Activated B cell treated with CpG ODN at 0.5 μM for 24 hours (primary cell): ENCODE results near the gene SERPINA7. TPM values are rescaled to one million over a fixed set of nuclear protein-coding genes. Genes with fewer than 3 reads are reported as not detected.
"Not testable (repeated sequence)": the region's sequence is repeated elsewhere in the genome, so short reads cannot be mapped to it uniquely, and the experiment has no call there.

ENCODE experiments used
- ATAC-seq: fragments of 200-7000 bp; cut with Tn5 transposase; one replicate; pipeline ENCODE4 v1.10.0; 2021; ENCODE audit warnings: low read depth, mild to moderate bottlenecking, moderate library complexity
- CTCF ChIA-PET: fragments of 350-600 bp; sonication (Branson Sonifier 250); formaldehyde crosslinking; loops from one replicate; lab custom pipeline; 2021; ENCODE audit warnings: antibody characterized with exemption; lab: Charles Lee
- POLR2A ChIA-PET: fragments of 350-600 bp; sonication (Branson Sonifier 250); formaldehyde crosslinking; loops from one replicate; lab custom pipeline; 2021; ENCODE audit warnings: antibody characterized with exemption; lab: Charles Lee
- DNase-seq: peaks from one replicate; pipeline ENCODE4 v3.0.0; 2022
- H3K27ac Mint-ChIP-seq: one replicate; pipeline ENCODE4 v1.8.0; 2020; ENCODE audit warnings: mixed read lengths
- H3K27me3 Mint-ChIP-seq: one replicate; pipeline ENCODE4 v1.8.0; 2021; ENCODE audit warnings: mixed read lengths
- H3K36me3 Mint-ChIP-seq: one replicate; pipeline ENCODE4 v1.8.0; 2021; ENCODE audit warnings: low read depth, mixed read lengths
- H3K4me1 Mint-ChIP-seq: one replicate; pipeline ENCODE4 v1.8.0; 2021; ENCODE audit warnings: mixed read lengths
- H3K4me3 Mint-ChIP-seq: one replicate; pipeline ENCODE4 v1.8.0; 2020; ENCODE audit warnings: mild to moderate bottlenecking, mixed read lengths
- H3K9me3 Mint-ChIP-seq: one replicate; pipeline ENCODE4 v1.8.0; 2020; ENCODE audit warnings: mixed read lengths
- intact Hi-C: fragments of 100-400 bp; cut with micrococcal nuclease; formaldehyde crosslinking; loops from one replicate; pipeline ENCODE4 v1.15.1; 2024
- total RNA-seq: library from RNA; stranded (reverse); gene quantifications from 2 replicates; pipeline ENCODE4 v1.2.3, GENCODE V29; 2022
- TF ChIP-seq, protein P1 (sequence below): fragments of 200-600 bp; IDR thresholded peaks from one replicate; pipeline ENCODE4 v1.8.0; 2022; ENCODE audit warnings: antibody characterized with exemption, mild to moderate bottlenecking

SERPINA7 gene
- total RNA-seq, 1 donor from 2014 or later = not detected

DNA sequence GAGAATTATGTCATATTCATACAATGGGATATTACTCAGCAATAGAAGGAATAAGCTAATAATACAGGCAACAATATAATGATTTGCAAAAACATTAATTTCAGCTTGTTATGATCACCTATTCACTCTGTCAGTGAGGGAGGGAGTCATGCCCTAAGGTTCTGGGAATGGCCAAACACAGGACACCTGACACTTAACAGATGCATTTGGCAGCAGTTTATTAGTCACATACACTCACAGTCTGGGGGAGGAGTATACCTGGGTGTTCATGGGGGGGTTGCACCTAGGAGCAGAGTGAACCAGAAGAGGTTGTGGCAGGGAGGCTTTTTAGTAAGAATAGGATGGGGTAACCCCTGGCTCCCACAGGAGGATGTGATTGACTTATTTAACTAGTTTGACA is 38.3 kb downstream of the SERPINA7 start:
- Mint-ChIP-seq H3K27ac (no peak overlapping the region), H3K4me3 (no peak overlapping the region), H3K27me3 (no peaks in the 10 kb centered on the region), H3K9me3 (no peaks in the 10 kb centered on the region), H3K4me1 (no peaks in the 10 kb centered on the region), H3K36me3 (no peaks in the 10 kb centered on the region)
- ChIA-PET POLR2A (no interaction called here), CTCF (no interaction called here)
- ATAC-seq (no peak), DNase-seq (no peak)
- intact Hi-C loops = no loop called here
- TF ChIP-seq, protein P1, sequence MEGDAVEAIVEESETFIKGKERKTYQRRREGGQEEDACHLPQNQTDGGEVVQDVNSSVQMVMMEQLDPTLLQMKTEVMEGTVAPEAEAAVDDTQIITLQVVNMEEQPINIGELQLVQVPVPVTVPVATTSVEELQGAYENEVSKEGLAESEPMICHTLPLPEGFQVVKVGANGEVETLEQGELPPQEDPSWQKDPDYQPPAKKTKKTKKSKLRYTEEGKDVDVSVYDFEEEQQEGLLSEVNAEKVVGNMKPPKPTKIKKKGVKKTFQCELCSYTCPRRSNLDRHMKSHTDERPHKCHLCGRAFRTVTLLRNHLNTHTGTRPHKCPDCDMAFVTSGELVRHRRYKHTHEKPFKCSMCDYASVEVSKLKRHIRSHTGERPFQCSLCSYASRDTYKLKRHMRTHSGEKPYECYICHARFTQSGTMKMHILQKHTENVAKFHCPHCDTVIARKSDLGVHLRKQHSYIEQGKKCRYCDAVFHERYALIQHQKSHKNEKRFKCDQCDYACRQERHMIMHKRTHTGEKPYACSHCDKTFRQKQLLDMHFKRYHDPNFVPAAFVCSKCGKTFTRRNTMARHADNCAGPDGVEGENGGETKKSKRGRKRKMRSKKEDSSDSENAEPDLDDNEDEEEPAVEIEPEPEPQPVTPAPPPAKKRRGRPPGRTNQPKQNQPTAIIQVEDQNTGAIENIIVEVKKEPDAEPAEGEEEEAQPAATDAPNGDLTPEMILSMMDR = no peak

DNA sequence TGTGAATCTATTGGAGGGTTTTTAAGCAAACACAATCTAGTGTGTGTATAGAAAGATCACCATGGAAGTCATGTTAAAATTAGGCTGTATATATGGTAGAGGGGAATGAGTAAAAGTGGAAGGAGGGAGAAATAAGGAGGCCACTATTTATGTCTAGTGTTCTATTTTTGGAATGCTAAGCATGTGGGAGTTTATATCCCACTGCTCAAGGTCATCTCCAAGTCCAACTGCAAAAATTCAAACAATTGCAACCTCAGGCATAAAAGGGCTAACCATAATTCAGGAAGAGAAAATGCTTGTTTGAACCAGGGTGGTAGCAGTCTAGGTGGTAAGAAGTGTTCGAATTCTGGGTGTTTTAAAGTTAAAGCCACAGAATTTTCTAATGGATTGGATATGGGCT is 39.2 kb downstream of the SERPINA7 start:
- Mint-ChIP-seq H3K9me3 (no peaks in the 10 kb centered on the region), H3K4me1 (no peaks in the 10 kb centered on the region), H3K4me3 (no peak overlapping the region), H3K27ac (no peak overlapping the region), H3K36me3 (no peaks in the 10 kb centered on the region), H3K27me3 (no peaks in the 10 kb centered on the region)
- intact Hi-C loops = no loop called here
- CTCF ChIA-PET = no interaction called here
- TF ChIP-seq, protein P1 = no peak
- DNase-seq (no peak), ATAC-seq (no peak)
- POLR2A ChIA-PET = no interaction called here

DNA sequence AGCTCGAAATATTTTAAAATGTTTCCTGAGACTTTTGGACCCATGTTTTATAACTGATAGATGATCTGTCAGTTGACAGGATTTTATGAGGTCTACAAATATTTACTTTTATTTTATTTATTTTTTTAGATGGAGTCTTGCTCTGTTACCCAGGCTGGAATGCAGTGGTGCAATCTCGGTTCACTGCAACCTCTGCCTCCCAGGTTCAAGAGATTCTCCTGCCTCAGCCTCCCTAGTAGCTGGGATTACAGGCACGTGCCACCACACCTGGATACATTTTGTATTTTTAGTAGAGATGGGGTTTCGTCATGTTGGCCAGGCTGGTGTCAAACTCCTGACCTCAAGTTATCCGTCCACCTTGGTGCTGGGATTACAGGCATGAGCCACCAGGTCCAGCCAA is 50.0 kb downstream of the SERPINA7 start:
- H3K4me3 Mint-ChIP-seq, H3K36me3 Mint-ChIP-seq, DNase-seq, H3K27me3 Mint-ChIP-seq, H3K27ac Mint-ChIP-seq, H3K9me3 Mint-ChIP-seq, intact Hi-C loops, H3K4me1 Mint-ChIP-seq, ATAC-seq, CTCF ChIA-PET, POLR2A ChIA-PET: not testable (repeated sequence)

Other genes starting within 250 kb of the SERPINA7 start
- not detected in 2 replicates for gene NRK, start 216.2 kb downstream of the SERPINA7 start, total RNA-seq
- gene PWWP3B, start 129.6 kb upstream of the SERPINA7 start, total RNA-seq = not detected in 2 replicates